Measurements from ENCODE around the gene TMEM244. TPM values are rescaled to one million over a fixed set of nuclear protein-coding genes. Genes with fewer than 3 reads are reported as not detected.
A peak's percentile ranks its signal among the peaks of the same experiment; 100 is the strongest.

TMEM244 gene
- total and polyA plus RNA-seq, 9 of the 15 experiments (the other 6 are each of a cell fraction or from before 2014, with no cell fraction given) = not detected

DNA sequence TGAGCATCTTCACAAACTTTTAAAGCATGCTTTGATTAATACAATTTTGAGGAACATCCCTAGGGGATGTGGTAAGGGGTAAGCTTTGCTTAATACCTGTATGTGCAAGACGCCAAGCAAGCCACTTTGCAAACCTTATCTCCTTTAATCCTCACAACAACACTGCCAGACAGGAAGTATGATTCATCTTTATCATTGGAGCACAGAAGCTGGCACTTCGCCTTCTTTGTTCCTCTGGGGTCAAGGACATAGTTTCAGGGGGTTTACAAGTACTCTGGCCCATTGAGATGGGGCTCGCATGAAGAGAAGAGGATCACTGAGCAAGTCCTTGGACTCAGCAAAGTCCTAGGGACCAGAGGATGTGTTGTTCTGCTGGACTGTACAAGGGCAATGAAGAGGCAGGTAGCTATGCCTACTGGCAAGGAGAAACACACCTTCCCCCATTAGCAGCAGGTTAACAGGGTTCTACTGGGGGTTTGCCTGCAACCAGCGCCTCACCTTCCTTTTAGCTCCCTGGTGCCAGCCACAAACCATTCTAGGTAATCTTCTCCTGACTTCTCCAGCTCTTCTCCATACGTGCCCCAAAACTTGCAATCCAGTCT, 8.8 kb downstream of the TMEM244 start (continued):
- TF ChIP-seq, protein P1, sequence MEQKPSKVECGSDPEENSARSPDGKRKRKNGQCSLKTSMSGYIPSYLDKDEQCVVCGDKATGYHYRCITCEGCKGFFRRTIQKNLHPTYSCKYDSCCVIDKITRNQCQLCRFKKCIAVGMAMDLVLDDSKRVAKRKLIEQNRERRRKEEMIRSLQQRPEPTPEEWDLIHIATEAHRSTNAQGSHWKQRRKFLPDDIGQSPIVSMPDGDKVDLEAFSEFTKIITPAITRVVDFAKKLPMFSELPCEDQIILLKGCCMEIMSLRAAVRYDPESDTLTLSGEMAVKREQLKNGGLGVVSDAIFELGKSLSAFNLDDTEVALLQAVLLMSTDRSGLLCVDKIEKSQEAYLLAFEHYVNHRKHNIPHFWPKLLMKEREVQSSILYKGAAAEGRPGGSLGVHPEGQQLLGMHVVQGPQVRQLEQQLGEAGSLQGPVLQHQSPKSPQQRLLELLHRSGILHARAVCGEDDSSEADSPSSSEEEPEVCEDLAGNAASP (IDR thresholded peaks at IDR 0.05) = no peak
- TF ChIP-seq, protein P2, sequence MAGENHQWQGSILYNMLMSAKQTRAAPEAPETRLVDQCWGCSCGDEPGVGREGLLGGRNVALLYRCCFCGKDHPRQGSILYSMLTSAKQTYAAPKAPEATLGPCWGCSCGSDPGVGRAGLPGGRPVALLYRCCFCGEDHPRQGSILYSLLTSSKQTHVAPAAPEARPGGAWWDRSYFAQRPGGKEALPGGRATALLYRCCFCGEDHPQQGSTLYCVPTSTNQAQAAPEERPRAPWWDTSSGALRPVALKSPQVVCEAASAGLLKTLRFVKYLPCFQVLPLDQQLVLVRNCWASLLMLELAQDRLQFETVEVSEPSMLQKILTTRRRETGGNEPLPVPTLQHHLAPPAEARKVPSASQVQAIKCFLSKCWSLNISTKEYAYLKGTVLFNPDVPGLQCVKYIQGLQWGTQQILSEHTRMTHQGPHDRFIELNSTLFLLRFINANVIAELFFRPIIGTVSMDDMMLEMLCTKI (IDR thresholded peaks at IDR 0.05; ENCODE audit: partially characterized antibody) = no peak
- TF ChIP-seq EHMT2 (IDR thresholded peaks at IDR 0.05) (peak; percentile 61; the same call in 1 of the 2 replicates), ESRRA (IDR thresholded peaks at IDR 0.05; ENCODE audit: borderline replicate concordance, low read depth) (peak; percentile 94), LARP7 (IDR thresholded peaks at IDR 0.05) (no peak), CBX1 (IDR thresholded peaks at IDR 0.05; ENCODE audit: low read depth) (no peak), TCF7 (IDR thresholded peaks at IDR 0.05; ENCODE audit: borderline replicate concordance) (no peak), ZNF165 (CRISPR knock-in tag; IDR thresholded peaks at IDR 0.05; ENCODE audit: borderline replicate concordance) (no peak), MYBL2 (IDR thresholded peaks at IDR 0.05; ENCODE audit: low read depth) (no peak), MYBL2 (CRISPR knock-in tag; IDR thresholded peaks at IDR 0.05; ENCODE audit: borderline replicate concordance) (no peak), XRCC3 (IDR thresholded peaks at IDR 0.05) (no peak), ZNF24 (IDR thresholded peaks at IDR 0.05) (no peak), ZFX (CRISPR knock-in tag; IDR thresholded peaks at IDR 0.05) (no peak), TAF15 (IDR thresholded peaks at IDR 0.05; ENCODE audit: low read depth, low read length) (no peak), SMC3 (conservative IDR thresholded peaks at IDR 0.05; ENCODE audit: insufficient read depth, low read depth, low read length) (no peak)
- TF ChIP-seq, protein P3, sequence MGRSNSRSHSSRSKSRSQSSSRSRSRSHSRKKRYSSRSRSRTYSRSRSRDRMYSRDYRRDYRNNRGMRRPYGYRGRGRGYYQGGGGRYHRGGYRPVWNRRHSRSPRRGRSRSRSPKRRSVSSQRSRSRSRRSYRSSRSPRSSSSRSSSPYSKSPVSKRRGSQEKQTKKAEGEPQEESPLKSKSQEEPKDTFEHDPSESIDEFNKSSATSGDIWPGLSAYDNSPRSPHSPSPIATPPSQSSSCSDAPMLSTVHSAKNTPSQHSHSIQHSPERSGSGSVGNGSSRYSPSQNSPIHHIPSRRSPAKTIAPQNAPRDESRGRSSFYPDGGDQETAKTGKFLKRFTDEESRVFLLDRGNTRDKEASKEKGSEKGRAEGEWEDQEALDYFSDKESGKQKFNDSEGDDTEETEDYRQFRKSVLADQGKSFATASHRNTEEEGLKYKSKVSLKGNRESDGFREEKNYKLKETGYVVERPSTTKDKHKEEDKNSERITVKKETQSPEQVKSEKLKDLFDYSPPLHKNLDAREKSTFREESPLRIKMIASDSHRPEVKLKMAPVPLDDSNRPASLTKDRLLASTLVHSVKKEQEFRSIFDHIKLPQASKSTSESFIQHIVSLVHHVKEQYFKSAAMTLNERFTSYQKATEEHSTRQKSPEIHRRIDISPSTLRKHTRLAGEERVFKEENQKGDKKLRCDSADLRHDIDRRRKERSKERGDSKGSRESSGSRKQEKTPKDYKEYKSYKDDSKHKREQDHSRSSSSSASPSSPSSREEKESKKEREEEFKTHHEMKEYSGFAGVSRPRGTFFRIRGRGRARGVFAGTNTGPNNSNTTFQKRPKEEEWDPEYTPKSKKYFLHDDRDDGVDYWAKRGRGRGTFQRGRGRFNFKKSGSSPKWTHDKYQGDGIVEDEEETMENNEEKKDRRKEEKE (IDR thresholded peaks at IDR 0.05; ENCODE audit: borderline replicate concordance in 1 of 2, control insufficient read depth in 1 of 2, low read depth in 2 of 2, low read length in 1 of 2) = no peak
- TF ChIP-seq, protein P4, sequence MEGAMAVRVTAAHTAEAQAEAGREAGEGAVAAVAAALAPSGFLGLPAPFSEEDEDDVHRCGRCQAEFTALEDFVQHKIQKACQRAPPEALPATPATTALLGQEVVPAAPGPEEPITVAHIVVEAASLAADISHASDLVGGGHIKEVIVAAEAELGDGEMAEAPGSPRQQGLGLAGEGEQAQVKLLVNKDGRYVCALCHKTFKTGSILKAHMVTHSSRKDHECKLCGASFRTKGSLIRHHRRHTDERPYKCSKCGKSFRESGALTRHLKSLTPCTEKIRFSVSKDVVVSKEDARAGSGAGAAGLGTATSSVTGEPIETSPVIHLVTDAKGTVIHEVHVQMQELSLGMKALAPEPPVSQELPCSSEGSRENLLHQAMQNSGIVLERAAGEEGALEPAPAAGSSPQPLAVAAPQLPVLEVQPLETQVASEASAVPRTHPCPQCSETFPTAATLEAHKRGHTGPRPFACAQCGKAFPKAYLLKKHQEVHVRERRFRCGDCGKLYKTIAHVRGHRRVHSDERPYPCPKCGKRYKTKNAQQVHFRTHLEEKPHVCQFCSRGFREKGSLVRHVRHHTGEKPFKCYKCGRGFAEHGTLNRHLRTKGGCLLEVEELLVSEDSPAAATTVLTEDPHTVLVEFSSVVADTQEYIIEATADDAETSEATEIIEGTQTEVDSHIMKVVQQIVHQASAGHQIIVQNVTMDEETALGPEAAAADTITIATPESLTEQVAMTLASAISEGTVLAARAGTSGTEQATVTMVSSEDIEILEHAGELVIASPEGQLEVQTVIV (CRISPR knock-in tag; IDR thresholded peaks at IDR 0.05; ENCODE audit: borderline replicate concordance) = no peak
- TF ChIP-seq, protein P5, sequence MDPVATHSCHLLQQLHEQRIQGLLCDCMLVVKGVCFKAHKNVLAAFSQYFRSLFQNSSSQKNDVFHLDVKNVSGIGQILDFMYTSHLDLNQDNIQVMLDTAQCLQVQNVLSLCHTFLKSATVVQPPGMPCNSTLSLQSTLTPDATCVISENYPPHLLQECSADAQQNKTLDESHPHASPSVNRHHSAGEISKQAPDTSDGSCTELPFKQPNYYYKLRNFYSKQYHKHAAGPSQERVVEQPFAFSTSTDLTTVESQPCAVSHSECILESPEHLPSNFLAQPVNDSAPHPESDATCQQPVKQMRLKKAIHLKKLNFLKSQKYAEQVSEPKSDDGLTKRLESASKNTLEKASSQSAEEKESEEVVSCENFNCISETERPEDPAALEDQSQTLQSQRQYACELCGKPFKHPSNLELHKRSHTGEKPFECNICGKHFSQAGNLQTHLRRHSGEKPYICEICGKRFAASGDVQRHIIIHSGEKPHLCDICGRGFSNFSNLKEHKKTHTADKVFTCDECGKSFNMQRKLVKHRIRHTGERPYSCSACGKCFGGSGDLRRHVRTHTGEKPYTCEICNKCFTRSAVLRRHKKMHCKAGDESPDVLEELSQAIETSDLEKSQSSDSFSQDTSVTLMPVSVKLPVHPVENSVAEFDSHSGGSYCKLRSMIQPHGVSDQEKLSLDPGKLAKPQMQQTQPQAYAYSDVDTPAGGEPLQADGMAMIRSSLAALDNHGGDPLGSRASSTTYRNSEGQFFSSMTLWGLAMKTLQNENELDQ (CRISPR knock-in tag; IDR thresholded peaks at IDR 0.05; ENCODE audit: borderline replicate concordance) = no peak

All from K562 (cell line).